22Rv1 (cell line): ENCODE measurements around the gene C1QTNF1.

ENCODE experiments used
- ZFX ChIP-seq: fragments of 450-650 bp; IDR thresholded peaks from 2 replicates; pipeline ENCODE4 v1.6.1; 2017; ENCODE audit warnings: antibody characterized with exemption, borderline replicate concordance
- TF ChIP-seq, protein P1 (sequence below): fragments of 450-650 bp; IDR thresholded peaks from 2 replicates; pipeline ENCODE4 v1.5.1; 2017; ENCODE audit warnings: mild to moderate bottlenecking

DNA sequence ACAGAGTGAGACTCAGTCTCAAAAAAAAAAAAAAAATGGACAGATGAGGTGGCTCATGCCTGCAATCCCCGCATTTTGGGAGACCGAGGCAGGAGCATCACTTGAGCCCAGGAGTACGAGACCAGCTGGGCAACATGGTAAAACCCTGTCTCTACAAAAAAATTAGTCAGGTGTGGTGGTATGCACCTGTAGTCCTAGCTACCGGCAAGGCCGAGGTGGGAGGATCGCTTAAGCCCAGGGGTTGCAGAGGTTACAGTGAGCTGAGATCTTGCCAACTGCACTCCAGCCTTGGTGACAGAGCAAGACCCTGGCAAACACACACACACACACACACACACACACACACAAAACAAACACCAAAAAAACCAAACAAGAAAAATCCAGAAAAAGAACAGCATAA is 43.0 kb downstream of the C1QTNF1 start:
- TF ChIP-seq, protein P1, sequence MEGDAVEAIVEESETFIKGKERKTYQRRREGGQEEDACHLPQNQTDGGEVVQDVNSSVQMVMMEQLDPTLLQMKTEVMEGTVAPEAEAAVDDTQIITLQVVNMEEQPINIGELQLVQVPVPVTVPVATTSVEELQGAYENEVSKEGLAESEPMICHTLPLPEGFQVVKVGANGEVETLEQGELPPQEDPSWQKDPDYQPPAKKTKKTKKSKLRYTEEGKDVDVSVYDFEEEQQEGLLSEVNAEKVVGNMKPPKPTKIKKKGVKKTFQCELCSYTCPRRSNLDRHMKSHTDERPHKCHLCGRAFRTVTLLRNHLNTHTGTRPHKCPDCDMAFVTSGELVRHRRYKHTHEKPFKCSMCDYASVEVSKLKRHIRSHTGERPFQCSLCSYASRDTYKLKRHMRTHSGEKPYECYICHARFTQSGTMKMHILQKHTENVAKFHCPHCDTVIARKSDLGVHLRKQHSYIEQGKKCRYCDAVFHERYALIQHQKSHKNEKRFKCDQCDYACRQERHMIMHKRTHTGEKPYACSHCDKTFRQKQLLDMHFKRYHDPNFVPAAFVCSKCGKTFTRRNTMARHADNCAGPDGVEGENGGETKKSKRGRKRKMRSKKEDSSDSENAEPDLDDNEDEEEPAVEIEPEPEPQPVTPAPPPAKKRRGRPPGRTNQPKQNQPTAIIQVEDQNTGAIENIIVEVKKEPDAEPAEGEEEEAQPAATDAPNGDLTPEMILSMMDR = no peak
- no peak for TF ChIP-seq ZFX
